Kidney (tissue), 14 donors: ENCODE results near the gene CYP19A1. TPM values are rescaled to one million over a fixed set of nuclear protein-coding genes. Genes with fewer than 3 reads are reported as not detected.

Source experiments
- DNase-seq, 5 donors: peaks; one replicate each; pipeline ENCODE4 v3.0.0-alpha.2; 2013 to 2020
- FAIRE-seq: peaks from 2 replicates; lab custom pipeline; 2012; peaks lifted over from hg19 to GRCh38; lab: Jason Lieb, UNC
- H3K27ac ChIP-seq, 2 donors: one replicate each; pipeline ENCODE4 v1.7.0; 2013; ENCODE audit warnings: low read depth in 2 of 2, low read length in 2 of 2, inconsistent platforms in 1 of 2
- H3K27me3 ChIP-seq: one replicate; pipeline ENCODE4 v1.7.1; 2013; ENCODE audit warnings: low read length, inconsistent platforms; ENCODE audit not compliant: control insufficient read depth, insufficient read depth
- H3K36me3 ChIP-seq, 3 donors: one replicate each; pipeline versions ENCODE4 v1.7.0 to v1.7.1; 2013; ENCODE audit warnings: low read length in 3 of 3, control low read depth in 1 of 3, inconsistent platforms in 1 of 3; ENCODE audit not compliant: insufficient read depth in 3 of 3, control insufficient read depth in 2 of 3
- H3K4me1 ChIP-seq, 3 donors: one replicate each; pipeline versions ENCODE4 v1.7.0 to v1.7.1; 2013; ENCODE audit warnings: low read length in 3 of 3, inconsistent platforms in 1 of 3, low read depth in 1 of 3; ENCODE audit not compliant: control insufficient read depth in 2 of 3, insufficient read depth in 2 of 3
- H3K4me3 ChIP-seq, 3 donors: one replicate each; pipeline versions ENCODE4 v1.7.0 to v1.8.1; 2013; ENCODE audit warnings: low read length in 3 of 3, control low read depth in 1 of 3, inconsistent platforms in 1 of 3
- H3K9ac ChIP-seq, 3 donors: one replicate each; pipeline versions ENCODE4 v1.7.0 to v1.7.1; 2013; ENCODE audit warnings: low read length in 3 of 3, control low read depth in 1 of 3, inconsistent platforms in 1 of 3
- H3K9me3 ChIP-seq, 3 donors: one replicate each; pipeline versions ENCODE4 v1.7.0 to v1.7.1; 2013; ENCODE audit warnings: low read length in 3 of 3, control low read depth in 1 of 3, inconsistent platforms in 1 of 3; ENCODE audit not compliant: control insufficient read depth in 2 of 3, insufficient read depth in 1 of 3
- intact Hi-C: fragments of 100-400 bp; cut with DNase I; formaldehyde crosslinking; loops from one replicate; pipeline ENCODE4 v1.11.1; 2022
- polyA plus RNA-seq: library from polyadenylated mRNA; stranded (reverse); fragments of 350-450 nt; fragmentation: Illumina TruSeq; extraction: RNeasy Lipid Tissue Mini Kit (QIAGEN cat#74804); gene quantifications from one replicate; pipeline ENCODE4 v1.2.3, GENCODE V29; 2014; ENCODE audit warnings: low read depth, low replicate concordance; ENCODE audit not compliant: insufficient read depth
- total RNA-seq: library from RNA; stranded (reverse); fragmentation: NEBNext Ultra II Directional; extraction: Animal tissue kit (Norgen Biotek cat#: 25700); gene quantifications from one replicate; pipeline ENCODE4 v1.2.1, GENCODE V29; 2021
- TF ChIP-seq, protein P1 (sequence below): IDR thresholded peaks from 3 replicates; pipeline ENCODE4 v1.5.1; 2012; ENCODE audit warnings: mild to moderate bottlenecking, moderate library complexity, borderline replicate concordance; ENCODE audit not compliant: insufficient read depth; ENCODE audit errors: extremely low read depth
- donor health status: control.
- donor health status: control.
- donor health status: control.
- donor health status: control.
- donor health status: control.
- donor health status: DM: yes; HTN: yes; CAD: no.
- donor health status: Normal renal cell carcinoma (clear cell type).

The CYP19A1 gene
- total and polyA plus RNA-seq, 2 donors from 2014 or later, result 0.50 TPM; not detected in 1

DNA sequence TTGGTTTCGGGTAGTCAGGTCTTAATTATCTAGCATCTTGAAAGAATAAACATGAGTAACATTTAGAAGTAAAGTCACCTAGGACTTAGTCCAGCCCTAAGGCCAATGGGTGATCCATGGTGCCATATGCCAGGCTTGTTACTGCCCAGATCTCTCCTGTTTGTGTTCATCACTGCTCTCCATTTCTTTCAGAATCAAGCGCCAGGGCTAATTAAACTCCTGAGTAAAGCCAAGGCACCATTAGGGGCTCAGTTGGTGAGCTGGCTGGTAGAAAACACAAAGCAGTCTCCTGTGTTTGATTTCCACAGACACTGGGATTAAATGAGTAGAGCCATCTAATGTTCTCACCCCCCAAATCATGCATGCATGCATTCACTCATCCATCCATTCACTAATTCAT, 11.3 kb downstream of the CYP19A1 start:
- Histone ChIP-seq H3K9me3 (no peaks in the 10 kb centered on the region), H3K27me3 (no peaks in the 10 kb centered on the region), H3K9ac (no peak overlapping the region), H3K27ac (no peak overlapping the region), H3K4me1 (no peaks in the 10 kb centered on the region), H3K4me3 (no peak overlapping the region), H3K36me3 (no peaks in the 10 kb centered on the region)
- no peak for DNase-seq
- TF ChIP-seq, protein P1, sequence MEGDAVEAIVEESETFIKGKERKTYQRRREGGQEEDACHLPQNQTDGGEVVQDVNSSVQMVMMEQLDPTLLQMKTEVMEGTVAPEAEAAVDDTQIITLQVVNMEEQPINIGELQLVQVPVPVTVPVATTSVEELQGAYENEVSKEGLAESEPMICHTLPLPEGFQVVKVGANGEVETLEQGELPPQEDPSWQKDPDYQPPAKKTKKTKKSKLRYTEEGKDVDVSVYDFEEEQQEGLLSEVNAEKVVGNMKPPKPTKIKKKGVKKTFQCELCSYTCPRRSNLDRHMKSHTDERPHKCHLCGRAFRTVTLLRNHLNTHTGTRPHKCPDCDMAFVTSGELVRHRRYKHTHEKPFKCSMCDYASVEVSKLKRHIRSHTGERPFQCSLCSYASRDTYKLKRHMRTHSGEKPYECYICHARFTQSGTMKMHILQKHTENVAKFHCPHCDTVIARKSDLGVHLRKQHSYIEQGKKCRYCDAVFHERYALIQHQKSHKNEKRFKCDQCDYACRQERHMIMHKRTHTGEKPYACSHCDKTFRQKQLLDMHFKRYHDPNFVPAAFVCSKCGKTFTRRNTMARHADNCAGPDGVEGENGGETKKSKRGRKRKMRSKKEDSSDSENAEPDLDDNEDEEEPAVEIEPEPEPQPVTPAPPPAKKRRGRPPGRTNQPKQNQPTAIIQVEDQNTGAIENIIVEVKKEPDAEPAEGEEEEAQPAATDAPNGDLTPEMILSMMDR, result no peak
- no peak for FAIRE-seq
- intact Hi-C loops, result no loop called here

DNA sequence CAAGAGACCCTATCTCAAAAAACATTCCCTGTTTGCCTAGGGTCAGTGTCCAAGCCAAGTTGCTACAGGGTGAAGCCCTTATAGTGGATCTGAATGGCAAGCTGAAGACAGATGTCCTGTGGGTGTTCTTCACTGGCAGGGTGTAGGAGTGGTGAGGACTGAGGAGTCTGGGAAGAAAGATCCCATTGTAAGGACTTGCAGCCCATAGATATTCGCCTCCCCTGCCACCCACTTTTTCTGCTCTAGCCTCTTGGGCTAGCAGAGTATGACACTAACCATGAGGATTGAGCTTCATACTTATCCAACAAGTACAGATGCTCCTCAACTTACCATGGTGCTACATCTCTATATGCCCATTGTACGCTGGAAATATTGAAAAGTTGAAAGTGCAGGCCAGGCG, 13.2 kb downstream of the CYP19A1 start:
- Histone ChIP-seq H3K4me3 (no peak overlapping the region), H3K36me3 (no peaks in the 10 kb centered on the region), H3K9me3 (no peaks in the 10 kb centered on the region), H3K27ac (no peak overlapping the region), H3K9ac (no peak overlapping the region), H3K27me3 (no peaks in the 10 kb centered on the region), H3K4me1 (no peaks in the 10 kb centered on the region)
- FAIRE-seq, result no peak
- intact Hi-C loops, result no loop called here
- TF ChIP-seq, protein P1, result no peak
- DNase-seq, result no peak

- no peak overlapping the region for H3K27ac ChIP-seq
- H3K9ac ChIP-seq, result no peak overlapping the region
- no peak for FAIRE-seq
- intact Hi-C loops, result no loop called here
- no peaks in the 10 kb centered on the region for H3K9me3 ChIP-seq
- H3K27me3 ChIP-seq, result no peaks in the 10 kb centered on the region
- TF ChIP-seq, protein P1, result no peak
- no peak for DNase-seq
- H3K36me3 ChIP-seq, result no peaks in the 10 kb centered on the region
- no peak overlapping the region for H3K4me3 ChIP-seq
- H3K4me1 ChIP-seq, result no peaks in the 10 kb centered on the region
Measured at GRCh38 chr15:51323749-51324148, 14.6 kb downstream of the CYP19A1 start.
